ENCODE measurements around the gene HUNK.
"Not testable (repeated sequence)": the region's sequence is repeated elsewhere in the genome, so short reads cannot be mapped to it uniquely, and the experiment has no call there.

Gene HUNK

DNA sequence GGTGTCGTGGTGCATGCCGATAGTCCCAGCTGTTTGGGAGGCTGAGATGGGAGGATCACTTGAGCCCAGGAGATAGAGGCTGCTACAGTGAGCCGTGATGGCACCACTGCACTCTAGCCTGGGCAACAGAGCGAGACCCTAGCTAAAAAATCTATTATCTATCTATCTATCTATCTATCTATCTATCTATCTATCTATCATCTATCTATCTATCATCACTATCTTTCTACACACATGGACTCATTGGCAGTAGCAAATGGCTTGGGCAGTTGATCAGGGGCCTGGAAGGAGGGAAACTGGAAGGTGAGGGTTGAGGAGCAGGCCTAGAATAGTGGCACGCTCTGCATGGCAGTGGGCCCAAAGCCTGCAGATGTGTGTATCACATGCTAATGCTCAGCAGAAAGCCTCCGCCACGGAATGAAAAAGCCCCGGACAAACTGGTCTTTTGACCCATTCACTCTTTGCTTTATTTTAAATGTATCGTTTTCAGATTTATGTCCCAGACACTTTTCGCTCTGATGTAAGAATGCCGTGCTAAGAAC lies 7.3 kb upstream of the HUNK start:
- DNase-seq = peak in 24 of 42 donors; percentile 10 to 61 (median 44)
- intact Hi-C loops (cut with DNase I) = no loop called here

DNA sequence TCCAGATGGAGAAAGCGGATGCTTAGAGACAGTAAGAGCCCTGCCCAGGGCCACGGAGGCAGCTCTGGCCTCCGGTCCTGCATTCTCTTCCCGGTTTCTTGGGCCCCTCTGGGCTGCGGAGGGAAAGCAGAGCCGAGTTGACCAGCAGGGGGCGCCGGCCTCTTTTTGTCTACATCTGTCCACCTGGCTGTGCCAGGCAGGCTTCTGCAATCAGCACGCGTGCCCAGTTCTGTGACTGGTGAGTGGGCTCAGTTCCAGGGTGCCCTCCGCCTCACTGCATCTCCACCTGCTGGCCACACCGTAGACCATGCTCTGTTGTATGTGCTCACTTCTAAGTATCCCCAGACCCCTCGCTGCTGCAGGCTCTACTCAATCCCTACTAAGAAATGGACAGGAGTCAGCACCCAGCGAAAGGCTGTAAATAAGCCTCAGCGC lies 6.7 kb upstream of the HUNK start:
- DNase-seq = peak; percentile 82 to 96 (median 89)
- intact Hi-C loops (cut with DNase I) = loop anchor here (2.0 kb wide), 1 partner anchor 393 kb away; no protein-coding TSS in a partner anchor

DNA sequence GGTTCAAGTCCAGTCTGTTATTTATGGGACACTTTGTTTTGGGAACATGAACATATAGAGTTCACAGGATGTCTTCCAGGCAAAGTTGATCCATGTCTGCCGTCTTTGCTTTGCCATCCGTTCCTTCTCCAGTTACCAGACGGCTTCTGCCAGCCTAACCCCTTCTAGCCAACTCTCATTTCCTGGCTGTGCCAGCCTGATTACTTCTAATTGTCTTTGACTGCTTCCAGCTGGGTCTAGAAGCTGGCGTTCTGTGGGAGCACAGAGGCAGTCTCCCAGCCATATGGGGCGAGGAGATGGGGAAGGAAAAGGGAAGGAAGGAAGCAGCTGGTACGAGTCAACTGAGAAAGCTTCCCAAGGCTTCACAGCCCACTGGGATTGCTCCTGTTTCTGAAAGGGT lies 3.1 kb upstream of the HUNK start:
- no peak for DNase-seq
- intact Hi-C loops (cut with DNase I) = no loop called here

DNA sequence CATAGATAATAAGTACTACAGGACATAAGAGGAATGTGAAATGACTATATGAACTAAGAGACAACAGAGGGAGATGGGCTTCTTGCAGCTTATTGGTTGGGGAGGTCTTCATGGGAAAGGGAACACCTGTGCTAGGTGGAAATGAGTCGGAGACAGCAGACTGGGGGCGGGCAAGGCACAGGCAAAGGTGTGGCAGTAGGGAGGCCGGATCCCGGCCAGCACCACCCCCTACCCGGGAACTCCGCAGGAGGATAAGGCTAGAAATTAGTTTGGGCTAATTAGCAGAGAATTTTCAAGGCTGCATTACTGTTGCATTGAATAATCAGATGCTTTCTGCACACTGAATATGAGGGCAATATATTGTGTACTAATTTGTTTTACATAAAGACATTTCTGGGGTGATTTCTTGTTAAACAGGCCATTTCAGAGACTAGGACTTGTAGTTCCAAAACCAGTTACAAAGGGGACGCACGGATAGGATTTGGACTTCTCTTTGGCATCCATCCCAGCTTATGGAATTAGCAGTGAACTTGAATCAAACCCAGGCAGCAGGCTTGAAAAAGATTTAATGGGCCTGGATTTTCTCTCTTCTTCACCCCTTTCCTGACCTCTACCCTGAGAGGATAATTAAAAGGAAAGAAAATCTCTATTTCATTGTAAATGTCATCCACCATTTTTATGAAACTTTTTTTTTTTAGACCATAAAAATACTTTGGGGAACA lies 2.2 kb upstream of the HUNK start:
- intact Hi-C loops (cut with DNase I) = no loop called here
- DNase-seq = peak in 1 of 42 donors; percentile 9

DNA sequence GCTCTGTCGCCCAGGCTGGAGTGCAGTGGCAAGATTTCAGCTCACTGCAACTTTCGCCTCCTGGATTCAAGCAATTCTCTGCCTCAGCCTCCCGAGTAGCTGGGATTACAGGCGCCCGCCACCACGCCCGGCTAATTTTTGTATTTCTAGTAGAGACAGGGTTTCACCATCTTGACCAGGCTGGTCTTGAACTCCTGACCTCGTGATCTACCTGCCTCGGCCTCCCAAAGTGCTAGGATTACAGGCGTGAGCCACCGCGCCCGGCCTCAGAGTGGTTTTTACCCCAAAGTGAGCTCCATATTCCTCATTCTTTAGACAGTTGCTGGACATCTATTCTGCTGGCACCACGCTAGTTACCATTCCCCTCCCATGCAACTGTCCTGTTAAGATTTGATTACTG lies 1.4 kb upstream of the HUNK start:
- intact Hi-C loops (cut with DNase I); DNase-seq: not testable (repeated sequence)

DNA sequence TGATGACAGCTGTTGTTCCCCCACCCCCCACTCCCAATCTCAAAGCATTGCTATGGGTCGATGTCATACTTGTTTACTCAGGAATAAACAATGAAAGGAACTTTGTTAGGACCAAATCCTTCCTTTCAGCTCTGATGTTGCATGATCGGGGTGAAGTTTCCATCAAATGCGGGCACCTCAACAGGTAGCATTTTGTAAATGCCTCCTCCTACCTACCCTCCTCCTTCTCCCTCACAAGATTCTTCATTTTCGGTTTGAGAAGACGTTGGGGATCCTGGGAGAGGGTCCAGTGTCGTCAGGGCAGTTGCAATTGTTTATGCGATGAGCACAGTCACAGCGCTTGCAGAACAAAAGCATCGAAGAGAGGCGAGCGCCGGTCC lies 758 bp upstream of the HUNK start:
- intact Hi-C loops (cut with DNase I) = no loop called here

DNA sequence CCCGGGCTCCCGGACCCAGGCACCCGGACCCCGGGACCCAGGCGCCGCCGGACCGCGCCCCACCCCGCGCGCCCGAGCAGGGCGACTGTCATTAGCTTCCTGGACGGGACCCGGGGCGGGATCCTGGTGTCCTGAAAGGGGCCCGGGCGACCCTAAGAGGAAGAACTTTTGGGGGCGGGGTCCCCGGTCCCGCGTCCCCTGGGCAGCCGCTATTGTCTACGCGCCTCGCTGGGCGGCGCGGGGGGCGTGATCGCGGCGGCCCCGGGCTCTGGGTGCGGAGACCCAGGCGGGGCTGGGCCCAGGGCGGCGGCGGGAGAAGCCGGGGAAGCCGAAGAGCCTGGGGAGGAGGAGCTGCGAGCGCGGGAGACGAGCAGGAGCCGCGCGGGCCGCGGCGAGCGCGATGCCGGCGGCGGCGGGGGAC lies 465 bp downstream of the HUNK start:
- intact Hi-C loops (cut with DNase I) = no loop called here
- DNase-seq = peak in 9 of 42 donors; percentile 5 to 48 (median 26)

More for the DNA sequence above, 758 bp upstream of the HUNK start:
- DNase-seq = no peak

DNA sequence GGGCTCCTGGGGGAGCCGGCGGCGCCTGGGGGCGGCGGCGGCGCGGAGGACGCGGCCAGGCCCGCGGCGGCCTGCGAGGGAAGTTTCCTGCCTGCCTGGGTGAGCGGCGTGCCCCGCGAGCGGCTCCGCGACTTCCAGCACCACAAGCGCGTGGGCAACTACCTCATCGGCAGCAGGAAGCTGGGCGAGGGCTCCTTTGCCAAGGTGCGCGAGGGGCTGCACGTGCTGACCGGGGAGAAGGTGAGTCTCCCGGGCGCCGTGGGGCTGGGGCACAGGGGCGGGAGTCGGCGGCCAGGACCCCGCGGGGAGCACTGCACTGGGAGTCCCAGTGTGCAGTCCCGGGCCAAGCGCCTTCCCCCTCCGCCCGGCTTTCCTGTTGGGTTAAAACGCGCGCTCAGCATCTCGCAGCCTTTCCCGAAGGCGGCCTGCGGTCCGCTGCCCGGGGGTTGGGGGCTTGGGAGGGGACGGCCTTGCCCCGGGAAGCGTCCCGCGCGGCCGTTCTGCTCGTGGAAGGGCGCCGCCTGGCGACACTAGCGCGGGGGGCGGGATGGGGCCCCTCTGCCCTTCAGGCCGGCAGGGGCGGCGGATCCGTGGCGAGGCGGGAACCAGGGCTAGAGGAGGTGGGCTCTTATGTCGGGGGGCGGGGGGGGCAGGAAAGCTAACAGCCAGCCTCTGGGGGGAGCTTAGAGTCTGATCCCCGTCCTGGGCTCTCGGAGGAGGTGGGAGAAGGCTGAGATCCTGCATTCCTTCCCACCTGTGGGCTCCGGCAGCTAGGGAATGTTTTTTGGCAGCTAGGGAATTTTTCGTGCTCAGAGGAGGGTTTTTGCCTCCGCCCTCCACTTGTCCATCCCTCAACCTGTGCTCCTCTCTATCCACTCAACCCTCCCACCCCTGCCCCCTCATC lies 1.1 kb downstream of the HUNK start:
- peak in 34 of 42 donors; percentile 20 to 75 (median 50) for DNase-seq
- intact Hi-C loops (cut with DNase I) = no loop called here

DNA sequence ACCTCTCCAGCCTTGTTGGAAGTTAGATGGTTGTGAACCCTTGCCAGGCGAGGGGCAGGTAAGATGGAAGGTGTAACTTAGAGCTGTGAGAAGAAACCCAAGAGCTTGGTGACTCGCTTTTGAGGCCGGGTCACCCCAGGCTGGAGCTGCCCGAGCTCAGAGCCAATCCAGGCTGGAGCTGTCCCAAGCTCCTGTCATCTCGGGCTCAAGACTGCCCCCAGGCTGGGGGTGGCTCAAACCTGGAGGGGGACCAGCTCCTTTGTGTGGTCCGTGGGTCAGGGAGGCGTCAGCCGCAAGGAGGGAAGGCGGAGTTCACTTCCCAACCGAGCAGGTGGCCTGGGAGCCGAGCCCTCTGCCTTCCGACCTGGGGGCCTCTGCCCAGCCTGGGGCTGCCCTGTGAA lies 2.0 kb downstream of the HUNK start:
- DNase-seq = peak in 3 of 42 donors; percentile 11 to 36 (median 28)
- intact Hi-C loops (cut with DNase I) = no loop called here

DNA sequence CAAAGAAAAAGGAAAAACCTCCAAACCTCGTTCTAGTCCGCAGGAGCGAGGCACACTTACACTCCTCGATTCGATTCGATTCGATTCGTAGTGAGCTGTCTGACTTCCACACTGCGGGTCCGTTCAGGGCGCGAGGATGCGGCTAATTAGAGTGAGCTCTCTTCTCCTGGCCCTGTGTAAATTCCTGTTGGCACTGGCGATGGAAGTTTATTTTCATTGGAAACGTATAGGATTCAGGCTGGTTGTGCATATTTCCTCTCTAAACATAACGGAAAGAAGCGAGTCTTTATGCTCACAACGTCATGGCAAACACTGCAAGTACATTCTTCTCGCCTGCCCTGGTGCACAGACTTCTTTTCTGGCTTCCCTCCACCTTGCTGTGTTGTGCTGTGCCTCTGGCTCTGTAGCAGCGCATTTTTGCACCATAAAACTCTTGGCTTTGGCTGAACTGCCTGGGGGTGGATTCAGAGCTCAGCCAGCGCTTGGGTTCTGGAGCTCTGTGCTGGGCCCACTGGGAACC lies 2.7 kb downstream of the HUNK start:
- peak in 1 of 42 donors; percentile 35 for DNase-seq
- intact Hi-C loops (cut with DNase I) = no loop called here

DNA sequence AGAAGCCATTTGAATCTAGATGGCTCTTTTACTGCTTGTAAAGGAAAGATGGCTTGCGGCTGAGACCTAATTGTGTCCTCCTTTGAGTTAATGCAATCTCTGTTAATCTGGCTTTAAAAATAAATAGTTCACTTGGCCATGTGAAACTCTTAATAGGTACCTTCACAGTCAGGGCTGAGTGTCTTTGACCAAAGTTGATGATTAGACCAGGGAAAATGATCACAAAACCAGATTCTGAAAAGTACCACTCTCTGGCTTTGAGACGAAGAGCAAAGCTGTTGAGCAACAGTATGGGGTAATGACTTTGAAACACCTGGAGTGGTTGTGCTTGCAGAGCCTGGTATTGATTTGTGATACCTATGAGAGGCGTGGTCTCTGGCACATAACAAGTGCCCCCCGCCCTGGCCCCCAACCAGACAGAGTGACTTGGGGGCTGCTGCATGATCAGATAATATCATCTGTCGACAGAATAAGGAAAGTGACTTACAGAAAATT lies 4.7 kb downstream of the HUNK start:
- intact Hi-C loops (cut with DNase I) = no loop called here
- DNase-seq = peak in 1 of 42 donors; percentile 14

DNA sequence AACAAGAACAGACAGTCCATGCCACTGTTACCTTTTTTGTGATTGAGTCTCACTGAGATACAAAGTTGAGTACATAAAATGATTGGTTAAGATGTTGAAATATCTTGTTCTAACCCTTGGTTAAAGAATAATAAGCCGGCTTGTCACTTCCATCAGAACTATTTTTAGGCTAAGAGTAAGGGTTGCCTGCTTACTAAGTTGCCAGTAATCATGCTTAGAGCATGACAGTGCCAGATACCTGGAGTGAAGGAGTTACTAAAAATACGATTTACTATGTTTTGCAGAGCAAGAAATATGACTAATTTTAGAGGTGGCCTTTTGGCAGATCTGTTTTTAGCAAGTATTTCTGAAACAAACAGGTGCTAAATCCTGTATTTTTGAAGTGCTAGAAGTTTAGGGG lies 6.0 kb downstream of the HUNK start:
- intact Hi-C loops (cut with DNase I) = no loop called here
- peak in 2 of 42 donors; percentile 18 to 57 for DNase-seq

DNA sequence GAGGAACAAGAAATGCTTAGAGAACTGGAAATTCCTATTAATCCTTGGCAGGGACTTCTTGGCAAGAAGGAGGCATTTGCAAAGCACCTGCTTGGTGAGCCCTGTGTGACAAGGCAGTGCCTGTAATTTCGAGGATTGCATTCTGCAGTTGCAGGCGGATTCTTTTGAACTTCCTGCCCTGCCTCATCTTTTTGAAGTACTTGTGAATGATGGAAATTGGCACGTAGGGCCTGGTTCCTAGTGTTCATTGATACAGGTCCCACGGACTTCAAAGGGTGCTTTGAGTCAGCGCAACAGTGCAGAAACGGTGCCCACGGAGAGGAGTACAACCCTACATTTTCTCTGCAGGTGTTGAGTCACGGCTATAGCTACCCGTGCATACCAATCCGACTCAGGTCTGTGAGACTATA lies 6.4 kb downstream of the HUNK start:
- intact Hi-C loops (cut with DNase I) = no loop called here
- DNase-seq = peak in 32 of 42 donors; percentile 8 to 77 (median 42)

DNA sequence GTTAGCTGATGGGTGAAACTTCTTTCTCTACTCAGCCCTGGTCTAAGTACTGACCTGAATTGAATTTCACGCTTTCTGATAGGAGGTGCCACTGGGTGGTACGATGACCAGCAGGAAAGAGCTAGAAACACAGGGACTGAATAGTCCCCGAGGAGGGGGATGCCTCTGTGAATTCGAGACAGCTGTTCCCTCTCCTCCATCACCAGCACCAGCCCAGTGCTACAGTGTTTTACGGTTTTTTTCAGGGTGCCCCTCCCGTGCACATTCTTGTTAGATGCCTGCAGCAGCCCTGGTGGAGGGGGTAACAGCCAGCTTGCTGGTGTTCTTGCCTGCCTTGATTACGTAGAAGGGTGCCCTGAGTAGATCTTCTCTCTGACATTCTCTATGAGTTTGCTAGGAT lies 7.1 kb downstream of the HUNK start:
- intact Hi-C loops (cut with DNase I) = no loop called here
- no peak for DNase-seq

DNA sequence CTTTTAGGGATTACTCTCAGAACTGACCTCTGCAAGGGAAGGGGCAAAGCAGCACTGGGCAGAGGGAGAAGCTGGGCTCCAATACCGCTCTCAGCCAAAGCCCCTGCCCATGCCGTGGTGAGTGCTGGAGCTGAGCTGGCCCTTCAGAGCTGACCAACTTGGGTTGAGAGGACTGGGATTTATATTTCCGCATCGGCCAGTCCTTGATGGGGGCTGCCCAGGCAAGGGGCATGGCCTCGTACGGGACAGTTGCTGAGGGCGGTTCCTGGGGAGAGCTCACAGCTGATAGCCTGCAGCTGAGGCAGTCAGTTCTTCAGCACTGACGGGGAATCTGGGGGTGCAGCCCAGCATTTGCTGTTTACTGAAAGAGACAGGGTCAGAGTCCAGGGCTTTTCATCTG lies 8.0 kb downstream of the HUNK start:
- intact Hi-C loops (cut with DNase I) = no loop called here

DNA sequence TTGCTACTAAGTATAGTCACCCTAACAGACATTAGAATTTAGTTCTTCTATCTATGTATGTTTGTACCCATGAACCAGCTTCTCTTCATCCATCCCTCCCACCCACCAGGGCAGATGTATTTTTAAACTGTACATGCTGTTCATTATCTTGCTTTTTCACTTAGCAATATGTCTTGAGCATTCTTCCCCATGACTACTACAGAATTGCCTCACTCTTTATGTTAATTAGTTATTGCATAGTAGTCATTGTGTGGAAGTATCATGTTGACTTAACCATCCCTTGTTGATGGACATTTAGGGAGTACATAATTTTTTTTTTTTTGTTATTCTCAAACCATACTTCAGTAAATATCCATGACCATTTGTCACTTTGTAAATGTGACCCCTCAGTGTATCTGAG lies 9.9 kb downstream of the HUNK start:
- intact Hi-C loops (cut with DNase I) = no loop called here
- DNase-seq = no peak

More for the DNA sequence above, 8.0 kb downstream of the HUNK start:
- DNase-seq = no peak

DNA sequence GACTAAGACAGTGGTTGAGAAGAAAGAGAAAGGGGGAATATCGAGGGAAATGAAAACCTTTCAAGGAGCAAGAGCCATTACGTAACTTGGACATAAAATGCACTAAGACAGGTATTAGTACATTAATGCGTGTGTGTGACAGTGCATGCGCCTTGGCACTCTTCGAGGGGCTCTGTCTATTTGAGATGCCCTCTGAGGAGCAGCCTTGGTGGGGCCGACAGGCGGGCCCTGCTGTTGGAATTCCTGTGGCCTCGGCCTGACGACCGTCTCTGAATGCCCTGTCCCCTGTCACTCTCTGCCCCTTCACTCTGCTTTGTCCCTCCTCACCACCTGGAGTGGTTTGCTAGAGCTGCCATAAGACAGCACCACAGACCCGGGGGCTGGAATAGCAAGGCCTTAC lies 12.3 kb downstream of the HUNK start:
- DNase-seq = no peak
- intact Hi-C loops (cut with DNase I) = no loop called here

DNA sequence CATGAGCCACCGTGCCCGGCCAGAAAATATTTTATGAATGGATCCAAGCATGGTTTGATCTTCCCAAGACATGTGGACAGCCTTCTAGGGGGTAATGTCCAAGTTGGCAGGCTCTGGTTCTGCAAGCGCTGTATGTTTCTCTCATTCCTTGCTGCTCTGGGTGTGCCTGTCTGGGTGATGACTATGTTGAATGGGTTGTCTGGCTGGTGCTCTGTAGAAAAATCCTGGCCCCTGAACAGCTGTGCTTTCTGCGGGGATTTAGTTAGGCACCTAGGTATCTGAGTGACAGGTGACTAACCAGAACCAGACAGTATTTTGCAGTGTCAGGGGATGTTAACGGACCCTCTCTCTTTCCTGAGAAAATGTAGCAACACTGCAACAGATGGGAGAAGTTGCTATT lies 14.1 kb downstream of the HUNK start:
- intact Hi-C loops (cut with DNase I) = no loop called here
- no peak for DNase-seq

DNA sequence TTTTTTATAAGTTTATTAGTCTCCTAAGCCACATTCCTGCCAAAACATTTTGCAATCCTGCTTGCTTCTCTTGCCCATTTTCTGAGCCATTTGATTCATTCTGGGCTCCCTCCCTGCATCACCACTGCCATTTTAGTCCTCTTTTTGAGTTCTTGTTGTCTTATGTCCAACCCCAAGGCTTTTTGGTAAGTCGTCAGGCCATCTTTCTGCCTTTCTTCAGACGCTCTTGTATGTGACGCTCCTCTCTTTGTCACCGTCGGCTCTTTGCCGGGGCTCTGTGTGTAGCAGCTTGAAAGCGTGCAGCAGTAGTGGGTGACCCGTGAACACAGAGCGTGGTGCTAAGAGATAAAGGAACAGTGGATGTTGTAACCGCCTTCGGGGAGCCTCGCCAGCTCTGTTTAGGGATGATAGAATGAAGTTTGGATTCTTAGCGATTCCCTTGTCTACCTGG lies 14.6 kb downstream of the HUNK start:
- no peak for DNase-seq
- intact Hi-C loops (cut with DNase I) = no loop called here
